Panc1 (cell line): ENCODE measurements around the gene DPY19L1. TPM values are rescaled to one million over a fixed set of nuclear protein-coding genes. Genes with fewer than 3 reads are reported as not detected.

Experiments
- ATAC-seq: fragments of 200-7000 bp; cut with Tn5 transposase; 2 replicates; pipeline ENCODE4 v1.9.1; 2020; ENCODE audit warnings: mild to moderate bottlenecking, moderate library complexity
- BruUV-seq: library from RNA; stranded (reverse); fragments of 400-500 nt; replicated peaks from 2 replicates; lab custom pipeline; 2021; lab: Mats Ljungman, UMichigan
- CTCF ChIA-PET: fragments of 300-600 bp; sonication (Branson Sonifier 250); formaldehyde crosslinking; loops from one replicate; lab custom pipeline; 2022; ENCODE audit warnings: antibody characterized with exemption; lab: Charles Lee
- POLR2A ChIA-PET: fragments of 300-600 bp; sonication (Branson Sonifier 250); formaldehyde crosslinking; loops from one replicate; lab custom pipeline; 2022; ENCODE audit warnings: antibody characterized with exemption; lab: Charles Lee
- DNase-seq: peaks from one replicate; pipeline ENCODE4 v3.0.0-alpha.2; 2010; ENCODE audit warnings: low read depth, low spot score
- H3K27ac ChIP-seq: 2 replicates; pipeline ENCODE4 v1.5.1; 2011; ENCODE audit warnings: mild to moderate bottlenecking, low read length, inconsistent platforms
- H3K27me3 ChIP-seq: fragments of 200-500 bp; sonication (Bioruptor generic); 2 replicates; pipeline ENCODE4 v1.6.0; 2014; ENCODE audit warnings: low read length, inconsistent platforms; ENCODE audit not compliant: control insufficient read depth, insufficient read depth
- H3K36me3 ChIP-seq: fragments of 200-500 bp; sonication (Bioruptor generic); 2 replicates; pipeline ENCODE4 v1.5.1; 2014; ENCODE audit warnings: inconsistent platforms, mild to moderate bottlenecking, low read length, moderate library complexity; ENCODE audit not compliant: control insufficient read depth, insufficient read depth
- H3K4me1 ChIP-seq: 2 replicates; pipeline ENCODE4 v1.5.1; 2011; ENCODE audit warnings: inconsistent platforms, mild to moderate bottlenecking, low read length, moderate library complexity; ENCODE audit not compliant: control insufficient read depth, insufficient read depth
- H3K4me3 ChIP-seq, 2 experiments: 2 replicates each; pipeline ENCODE4 v1.5.1; 2011 to 2012; ENCODE audit warnings: low read depth in 2 of 2, low read length in 2 of 2, mild to moderate bottlenecking in 2 of 2, inconsistent platforms in 1 of 2, moderate library complexity in 1 of 2
- H3K9me3 ChIP-seq: fragments of 200-500 bp; sonication (Bioruptor generic); 2 replicates; pipeline ENCODE4 v1.5.1; 2014; ENCODE audit warnings: low read depth, mild to moderate bottlenecking, inconsistent platforms, low read length, moderate library complexity; ENCODE audit not compliant: control insufficient read depth, insufficient read depth
- POLR2AphosphoS5 ChIP-seq: IDR thresholded peaks from 2 replicates; pipeline ENCODE4 v1.6.1; 2012; ENCODE audit warnings: mild to moderate bottlenecking, low read depth, low read length, moderate library complexity
- SIN3A ChIP-seq: IDR thresholded peaks from 2 replicates; pipeline ENCODE4 v1.6.1; 2012; ENCODE audit warnings: low read depth, mild to moderate bottlenecking, low read length, moderate library complexity, borderline replicate concordance; ENCODE audit not compliant: insufficient read depth
- TCF7L2 ChIP-seq: IDR thresholded peaks from 2 replicates; pipeline ENCODE4 v1.6.1; 2011; ENCODE audit warnings: mild to moderate bottlenecking, low read depth, low read length, inconsistent platforms
- in situ Hi-C: cut with HindIII; loops from 2 replicates; pipeline ENCODE4 v1.10.0; 2016; ENCODE audit warnings: low sequenced_read_pairs, low pct_unique_long_range_greater_than_20kb
- intact Hi-C: fragments of 100-400 bp; cut with micrococcal nuclease; formaldehyde crosslinking; loops from one replicate; pipeline ENCODE4 v1.10.0; 2022; ENCODE audit not compliant: unreplicated experiment
- total RNA-seq: library from RNA; stranded (reverse); gene quantifications from one replicate; pipeline ENCODE4 v1.2.1, GENCODE V29; 2021; ENCODE audit not compliant: unreplicated experiment
- TF ChIP-seq, protein P1 (sequence below), 2 experiments: IDR thresholded peaks; 2 replicates each; pipeline ENCODE4 v1.6.1; 2011 to 2012; ENCODE audit warnings: low read depth in 2 of 2, control low read depth in 1 of 2, low read length in 1 of 2, mild to moderate bottlenecking in 1 of 2, moderate library complexity in 1 of 2; ENCODE audit not compliant: insufficient read depth in 1 of 2
- TF ChIP-seq, protein P2 (sequence below): fragments of 450-650 bp; IDR thresholded peaks from 2 replicates; pipeline ENCODE4 v1.5.1; 2017; ENCODE audit warnings: mild to moderate bottlenecking

The DPY19L1 gene
- total RNA-seq, 1 experiment from 2014 or later, result 103 TPM

GRCh38 chr7:34958021-34958420 is 79.3 kb downstream of the DPY19L1 start:
- intact Hi-C loops, result no loop called here
- Histone ChIP-seq H3K27me3 (no peaks in the 10 kb centered on the region), H3K4me3 (no peak overlapping the region), H3K4me1 (no peaks in the 10 kb centered on the region), H3K27ac (no peak overlapping the region), H3K9me3 (no peaks in the 10 kb centered on the region), H3K36me3 (no peaks in the 10 kb centered on the region; the same call in 1 of the 2 replicates)
- TF ChIP-seq, protein P1, sequence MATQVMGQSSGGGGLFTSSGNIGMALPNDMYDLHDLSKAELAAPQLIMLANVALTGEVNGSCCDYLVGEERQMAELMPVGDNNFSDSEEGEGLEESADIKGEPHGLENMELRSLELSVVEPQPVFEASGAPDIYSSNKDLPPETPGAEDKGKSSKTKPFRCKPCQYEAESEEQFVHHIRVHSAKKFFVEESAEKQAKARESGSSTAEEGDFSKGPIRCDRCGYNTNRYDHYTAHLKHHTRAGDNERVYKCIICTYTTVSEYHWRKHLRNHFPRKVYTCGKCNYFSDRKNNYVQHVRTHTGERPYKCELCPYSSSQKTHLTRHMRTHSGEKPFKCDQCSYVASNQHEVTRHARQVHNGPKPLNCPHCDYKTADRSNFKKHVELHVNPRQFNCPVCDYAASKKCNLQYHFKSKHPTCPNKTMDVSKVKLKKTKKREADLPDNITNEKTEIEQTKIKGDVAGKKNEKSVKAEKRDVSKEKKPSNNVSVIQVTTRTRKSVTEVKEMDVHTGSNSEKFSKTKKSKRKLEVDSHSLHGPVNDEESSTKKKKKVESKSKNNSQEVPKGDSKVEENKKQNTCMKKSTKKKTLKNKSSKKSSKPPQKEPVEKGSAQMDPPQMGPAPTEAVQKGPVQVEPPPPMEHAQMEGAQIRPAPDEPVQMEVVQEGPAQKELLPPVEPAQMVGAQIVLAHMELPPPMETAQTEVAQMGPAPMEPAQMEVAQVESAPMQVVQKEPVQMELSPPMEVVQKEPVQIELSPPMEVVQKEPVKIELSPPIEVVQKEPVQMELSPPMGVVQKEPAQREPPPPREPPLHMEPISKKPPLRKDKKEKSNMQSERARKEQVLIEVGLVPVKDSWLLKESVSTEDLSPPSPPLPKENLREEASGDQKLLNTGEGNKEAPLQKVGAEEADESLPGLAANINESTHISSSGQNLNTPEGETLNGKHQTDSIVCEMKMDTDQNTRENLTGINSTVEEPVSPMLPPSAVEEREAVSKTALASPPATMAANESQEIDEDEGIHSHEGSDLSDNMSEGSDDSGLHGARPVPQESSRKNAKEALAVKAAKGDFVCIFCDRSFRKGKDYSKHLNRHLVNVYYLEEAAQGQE (IDR thresholded peaks at IDR 0.05; ENCODE audit: insufficient read depth in 1 of 2, low read depth in 2 of 2, low read length in 1 of 2), result no peak
- no peak for TF ChIP-seq POLR2AphosphoS5
- ChIA-PET POLR2A (no interaction called here), CTCF (no interaction called here)
- ATAC-seq (no peak), DNase-seq (no peak)
- no TSS peak for BruUV-seq
- in situ Hi-C loops, result no loop called here

DNA sequence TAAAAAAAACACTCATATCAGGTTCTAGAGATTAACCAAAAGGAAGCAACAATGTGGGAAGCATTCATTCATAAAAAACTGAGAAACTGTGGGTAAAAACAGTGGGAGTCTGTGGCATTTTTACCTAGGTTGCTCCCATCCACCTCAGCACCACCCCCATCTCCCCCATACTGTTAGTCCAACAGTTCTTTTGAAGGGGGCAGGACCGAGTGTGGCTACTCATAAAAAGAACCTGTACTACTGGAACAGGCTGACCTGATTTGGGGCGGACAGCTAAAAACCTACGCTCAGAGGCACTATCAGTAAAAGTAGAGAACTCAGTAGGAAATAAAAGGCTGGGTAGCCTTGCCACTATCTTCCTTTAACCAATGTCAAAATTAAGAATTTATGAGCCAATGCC is 84.5 kb downstream of the DPY19L1 start:
- BruUV-seq, result no TSS peak
- no peak for ATAC-seq

More for the DNA sequence above, 84.5 kb downstream of the DPY19L1 start:
- intact Hi-C loops, result no loop called here
- Histone ChIP-seq H3K4me1 (no peaks in the 10 kb centered on the region), H3K27ac (no peak overlapping the region), H3K27me3 (no peaks in the 10 kb centered on the region), H3K4me3 (no peak overlapping the region), H3K9me3 (no peaks in the 10 kb centered on the region), H3K36me3 (no peaks in the 10 kb centered on the region; the same call in 1 of the 2 replicates)
- ChIA-PET POLR2A (no interaction called here), CTCF (no interaction called here)
- DNase-seq, result no peak
- TF ChIP-seq POLR2AphosphoS5 (no peak), SIN3A (no peak), TCF7L2 (no peak)
- TF ChIP-seq, protein P2, sequence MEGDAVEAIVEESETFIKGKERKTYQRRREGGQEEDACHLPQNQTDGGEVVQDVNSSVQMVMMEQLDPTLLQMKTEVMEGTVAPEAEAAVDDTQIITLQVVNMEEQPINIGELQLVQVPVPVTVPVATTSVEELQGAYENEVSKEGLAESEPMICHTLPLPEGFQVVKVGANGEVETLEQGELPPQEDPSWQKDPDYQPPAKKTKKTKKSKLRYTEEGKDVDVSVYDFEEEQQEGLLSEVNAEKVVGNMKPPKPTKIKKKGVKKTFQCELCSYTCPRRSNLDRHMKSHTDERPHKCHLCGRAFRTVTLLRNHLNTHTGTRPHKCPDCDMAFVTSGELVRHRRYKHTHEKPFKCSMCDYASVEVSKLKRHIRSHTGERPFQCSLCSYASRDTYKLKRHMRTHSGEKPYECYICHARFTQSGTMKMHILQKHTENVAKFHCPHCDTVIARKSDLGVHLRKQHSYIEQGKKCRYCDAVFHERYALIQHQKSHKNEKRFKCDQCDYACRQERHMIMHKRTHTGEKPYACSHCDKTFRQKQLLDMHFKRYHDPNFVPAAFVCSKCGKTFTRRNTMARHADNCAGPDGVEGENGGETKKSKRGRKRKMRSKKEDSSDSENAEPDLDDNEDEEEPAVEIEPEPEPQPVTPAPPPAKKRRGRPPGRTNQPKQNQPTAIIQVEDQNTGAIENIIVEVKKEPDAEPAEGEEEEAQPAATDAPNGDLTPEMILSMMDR, result no peak
- TF ChIP-seq, protein P1 (IDR thresholded peaks at IDR 0.05; ENCODE audit: insufficient read depth in 1 of 2, low read depth in 2 of 2, low read length in 1 of 2), result no peak
- in situ Hi-C loops, result no loop called here
